ENCODE measurements around the gene LYRM9.

GRCh38 chr17:27904534-27905446 is 11.6 kb upstream of the LYRM9 start:
- TF ChIP-seq EZH2 (IDR thresholded peaks at IDR 0.05; ENCODE audit: borderline replicate concordance, low read depth, low read length) (no peak), SREBF2 (CRISPR knock-in tag; IDR thresholded peaks at IDR 0.05) (no peak)

Measured in K562 (cell line).